ENCODE data around the gene IL21R.

The IL21R gene

DNA sequence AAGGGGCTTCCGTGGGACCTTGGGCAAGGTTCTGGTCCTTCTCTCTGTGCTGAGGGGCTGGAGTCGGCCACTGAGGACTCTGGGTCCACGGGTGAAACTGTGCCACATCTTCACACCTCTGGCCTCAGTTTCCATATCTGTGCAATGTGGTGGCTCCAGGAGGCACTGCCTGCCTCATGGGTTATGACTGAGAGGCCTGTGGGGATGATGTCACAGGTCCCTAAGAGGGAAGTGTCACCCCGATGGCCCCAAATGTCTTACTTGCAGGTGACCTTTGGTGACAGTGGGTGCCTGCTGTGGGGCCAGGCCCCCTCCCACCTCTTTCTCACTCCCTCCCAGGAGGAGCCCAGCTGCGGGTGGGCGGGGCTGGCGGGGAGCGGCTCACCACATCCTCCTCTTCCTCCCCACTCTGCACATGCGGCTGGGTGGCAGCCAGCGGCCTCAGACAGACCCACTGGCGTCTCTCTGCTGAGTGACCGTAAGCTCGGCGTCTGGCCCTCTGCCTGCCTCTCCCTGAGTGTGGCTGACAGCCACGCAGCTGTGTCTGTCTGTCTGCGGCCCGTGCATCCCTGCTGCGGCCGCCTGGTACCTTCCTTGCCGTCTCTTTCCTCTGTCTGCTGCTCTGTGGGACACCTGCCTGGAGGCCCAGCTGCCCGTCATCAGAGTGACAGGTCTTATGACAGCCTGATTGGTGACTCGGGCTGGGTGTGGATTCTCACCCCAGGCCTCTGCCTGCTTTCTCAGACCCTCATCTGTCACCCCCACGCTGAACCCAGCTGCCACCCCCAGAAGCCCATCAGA lies at the start of gene IL21R:
Gene IL21R, plus strand, starts transcription at position 407 of the 801 bp plus-strand sequence. CDS start 27,898 bp downstream, outside the sequence.
- no peak for DNase-seq (ENCODE audit: low read depth)
- H3K4me3 ChIP-seq (ENCODE audit: low read length), result no peak within 1 kb of the TSS
- no peak for TF ChIP-seq CTCF (IDR thresholded peaks at IDR 0.05; ENCODE audit: insufficient read depth, low read depth, low read length, missing control alignments)

DNA sequence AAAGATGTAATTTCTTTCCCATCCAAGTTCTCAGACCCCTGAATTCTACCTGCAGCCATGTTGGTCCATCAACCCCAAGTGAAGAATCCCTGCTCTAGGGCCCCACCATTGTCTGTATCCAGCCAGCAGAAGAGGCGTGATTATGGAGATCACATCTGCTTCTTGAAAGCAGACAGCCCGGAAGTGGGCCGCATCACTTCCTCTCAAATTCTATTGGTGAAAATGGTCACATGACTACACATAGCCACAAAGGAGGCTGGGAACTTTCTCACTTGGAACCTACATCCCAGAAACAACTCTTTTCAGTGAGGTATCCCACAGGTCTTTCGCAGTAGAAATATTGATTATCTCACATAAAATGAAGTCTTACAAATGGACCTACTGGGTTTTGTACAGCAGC lies 48.1 kb upstream of the IL21R start:
- no peak for DNase-seq (ENCODE audit: low read depth)
- no peak for TF ChIP-seq CTCF (IDR thresholded peaks at IDR 0.05; ENCODE audit: insufficient read depth, low read depth, low read length, missing control alignments)
- H3K4me3 ChIP-seq (ENCODE audit: low read length), result no peak overlapping the region

DNA sequence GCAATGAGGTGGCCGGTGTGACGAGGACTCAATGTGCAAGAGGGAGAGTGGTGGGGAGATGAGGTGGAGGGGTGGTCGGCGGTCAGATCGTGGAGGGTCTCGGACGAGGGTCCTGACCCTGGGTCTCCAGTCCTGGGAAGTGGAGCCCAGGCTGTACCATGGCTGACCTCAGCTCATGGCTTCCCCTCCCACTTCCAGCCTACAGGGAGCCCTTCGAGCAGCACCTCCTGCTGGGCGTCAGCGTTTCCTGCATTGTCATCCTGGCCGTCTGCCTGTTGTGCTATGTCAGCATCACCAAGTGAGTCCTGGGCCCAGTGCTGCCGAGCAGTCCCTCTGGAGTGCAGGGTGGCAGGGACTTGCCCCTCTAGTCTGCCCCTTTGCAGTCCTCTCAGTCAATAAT lies 46.4 kb upstream of the IL21R start:
- no peak overlapping the region for H3K4me3 ChIP-seq (ENCODE audit: low read length)
- TF ChIP-seq CTCF (IDR thresholded peaks at IDR 0.05; ENCODE audit: insufficient read depth, low read depth, low read length, missing control alignments), result peak; percentile 19
- DNase-seq (ENCODE audit: low read depth), result peak; percentile 34

DNA sequence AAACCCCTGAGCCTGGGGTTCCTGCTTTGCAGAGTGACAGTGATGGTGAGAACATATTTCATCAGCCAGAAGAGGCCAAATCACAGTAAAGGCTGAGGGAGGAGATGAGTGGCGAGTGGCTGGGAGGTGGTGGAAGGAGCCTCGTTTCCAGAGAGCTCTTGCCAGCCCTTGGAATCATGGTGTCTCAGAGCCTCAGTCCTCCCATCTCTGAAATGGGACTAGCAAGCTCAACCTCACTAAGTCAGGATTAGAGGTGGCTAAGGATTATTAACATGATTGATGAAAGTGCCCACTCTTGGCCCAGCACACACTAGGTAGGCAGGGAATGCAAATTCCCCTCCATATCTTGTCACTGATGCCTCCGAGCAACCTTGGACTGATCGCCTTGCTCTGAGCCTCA lies 45.2 kb upstream of the IL21R start:
- no peak for DNase-seq (ENCODE audit: low read depth)
- no peak overlapping the region for H3K4me3 ChIP-seq (ENCODE audit: low read length)
- no peak for TF ChIP-seq CTCF (IDR thresholded peaks at IDR 0.05; ENCODE audit: insufficient read depth, low read depth, low read length, missing control alignments)

GRCh38 chr16:27359051-27359450 lies 42.9 kb upstream of the IL21R start:
- no peak for DNase-seq (ENCODE audit: low read depth)
- H3K4me3 ChIP-seq (ENCODE audit: low read length), result no peak overlapping the region
- no peak for TF ChIP-seq CTCF (IDR thresholded peaks at IDR 0.05; ENCODE audit: insufficient read depth, low read depth, low read length, missing control alignments)

GRCh38 chr16:27359615-27360014 lies 42.4 kb upstream of the IL21R start:
- H3K4me3 ChIP-seq (ENCODE audit: low read length), result no peak overlapping the region
- no peak for TF ChIP-seq CTCF (IDR thresholded peaks at IDR 0.05; ENCODE audit: insufficient read depth, low read depth, low read length, missing control alignments)
- DNase-seq (ENCODE audit: low read depth), result no peak

GRCh38 chr16:27361987-27362386 lies 40.0 kb upstream of the IL21R start:
- no peak for DNase-seq (ENCODE audit: low read depth)
- H3K4me3 ChIP-seq (ENCODE audit: low read length), result no peak overlapping the region
- no peak for TF ChIP-seq CTCF (IDR thresholded peaks at IDR 0.05; ENCODE audit: insufficient read depth, low read depth, low read length, missing control alignments)

Measured in epithelial cell of esophagus (primary cell).